Stimulated activated CD4-positive, alpha-beta T cell treated with anti-CD3 and anti-CD28 coated beads, Interleukin-15, amount 100 ng/mL, for 1 hour (primary cell): ENCODE results near the gene NBAS.

Experiments
- DNase-seq, 2 donors: peaks; one replicate each; pipeline ENCODE4 v3.0.0-alpha.2; 2020; ENCODE audit warnings: low read depth in 1 of 2, low spot score in 1 of 2

NBAS gene

GRCh38 chr2:15560988-15561573 is at the start of gene NBAS:
Gene NBAS, minus strand, starts transcription at chr2:15561334. Its CDS starts 30 bp downstream, at chr2:15561304.
- peak; percentile 47 to 64 for DNase-seq

- DNase-seq = no peak
These were observed 49.4 kb upstream of the NBAS start for GRCh38 chr2:15610430-15610952.

GRCh38 chr2:15609341-15610042 is 48.4 kb upstream of the NBAS start:
- no peak for DNase-seq

- no peak for DNase-seq
These were observed 47.2 kb upstream of the NBAS start for GRCh38 chr2:15608392-15608761.

GRCh38 chr2:15607709-15608391 is 46.7 kb upstream of the NBAS start:
- DNase-seq = no peak

- DNase-seq = no peak
These were observed 45.6 kb upstream of the NBAS start for GRCh38 chr2:15606481-15607441.

GRCh38 chr2:15605721-15606120 is 44.6 kb upstream of the NBAS start:
- DNase-seq = no peak

- DNase-seq = no peak
These were observed 42.8 kb upstream of the NBAS start for GRCh38 chr2:15603948-15604347.

GRCh38 chr2:15603044-15603765 is 42.1 kb upstream of the NBAS start:
- no peak for DNase-seq

- DNase-seq = no peak
These were observed 41.3 kb upstream of the NBAS start for GRCh38 chr2:15602393-15602792.

GRCh38 chr2:15601681-15602080 is 40.5 kb upstream of the NBAS start:
- DNase-seq = no peak

- no peak for DNase-seq
These were observed 38.9 kb upstream of the NBAS start for GRCh38 chr2:15599994-15600393.

GRCh38 chr2:15596968-15597367 is 35.8 kb upstream of the NBAS start:
- no peak for DNase-seq

- DNase-seq = no peak
These were observed 35.2 kb upstream of the NBAS start for GRCh38 chr2:15596350-15596749.

- DNase-seq = no peak
These were observed 34.8 kb upstream of the NBAS start for GRCh38 chr2:15595936-15596335.

GRCh38 chr2:15595342-15595905 is 34.3 kb upstream of the NBAS start:
- no peak for DNase-seq

GRCh38 chr2:15594291-15595256 is 33.4 kb upstream of the NBAS start:
- DNase-seq = no peak

GRCh38 chr2:15593327-15593705 is 32.2 kb upstream of the NBAS start:
- DNase-seq = no peak
